Activated CD8-positive, alpha-beta memory T cell treated with anti-CD3 and anti-CD28 coated beads, Interleukin-2, amount 50 U/mL, for 48 hours (primary cell): ENCODE results near the gene USP31.

Experiments
- DNase-seq: peaks from one replicate; pipeline ENCODE4 v3.0.0-alpha.2; 2020

USP31 gene

DNA sequence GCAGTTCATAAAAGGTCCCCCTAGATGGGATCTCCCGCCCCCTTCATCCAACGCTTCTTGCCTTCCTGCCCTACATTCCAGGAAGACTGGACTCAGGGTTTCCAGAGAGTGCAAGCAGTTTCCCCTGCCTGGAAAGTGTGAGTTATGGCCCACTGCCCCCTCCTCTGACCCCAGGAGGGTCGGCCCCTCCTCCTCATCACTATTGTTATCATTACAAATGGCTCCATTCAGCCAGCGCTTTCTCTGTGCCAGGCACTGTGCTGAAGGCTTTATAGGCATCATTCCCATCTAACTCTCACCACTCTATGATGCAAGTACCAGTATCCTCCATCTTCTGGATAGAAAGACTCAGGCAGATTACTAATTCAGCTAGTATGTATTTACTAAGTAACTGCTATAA, 90.7 kb downstream of the USP31 start:
- no peak for DNase-seq

DNA sequence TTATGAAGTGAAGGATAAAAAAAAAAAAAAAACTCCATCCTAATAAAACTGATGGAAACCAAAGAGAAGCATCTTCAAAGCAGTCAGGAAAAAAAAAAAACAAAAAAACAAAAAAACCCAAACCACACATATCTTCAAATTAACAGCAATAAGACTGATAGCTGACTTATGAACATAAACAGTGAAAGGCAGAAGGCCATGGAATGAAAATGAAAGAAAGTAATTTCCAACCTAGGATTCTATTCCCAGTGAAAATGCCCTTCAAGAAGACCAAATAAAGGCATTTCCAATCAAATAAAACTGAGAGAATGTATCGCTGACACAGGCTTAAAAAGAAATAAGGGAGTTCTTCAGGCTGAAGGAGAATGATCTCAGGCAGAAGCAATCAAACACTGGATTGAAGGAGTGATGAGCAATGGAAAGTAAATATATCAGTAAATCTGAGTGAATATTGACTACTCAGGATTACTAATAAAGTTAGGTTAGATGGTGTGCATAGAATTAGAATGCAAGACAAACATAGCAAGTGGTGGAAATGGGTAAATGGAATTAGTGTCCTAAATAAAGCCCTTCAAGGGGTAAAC, 92.1 kb downstream of the USP31 start:
- DNase-seq, result no peak

DNA sequence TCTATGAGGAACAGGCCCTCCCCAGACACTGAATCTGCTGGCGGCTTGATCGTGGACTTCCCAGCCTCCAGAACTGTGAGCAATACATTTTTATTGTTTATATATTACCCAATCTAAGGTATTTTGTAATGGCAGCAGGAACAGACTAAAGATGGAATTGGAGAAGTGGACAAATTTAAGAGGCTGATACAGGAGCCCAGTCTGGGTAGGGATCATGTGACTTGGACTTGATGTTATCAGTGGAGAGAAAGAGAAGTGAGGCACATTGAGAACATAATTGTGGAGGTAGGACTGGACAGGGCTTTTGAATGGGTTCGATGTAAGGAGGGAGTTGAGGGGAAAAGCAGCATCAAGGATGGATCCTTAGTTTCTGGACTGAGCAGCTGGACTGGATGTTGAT, 93.8 kb downstream of the USP31 start:
- no peak for DNase-seq

DNA sequence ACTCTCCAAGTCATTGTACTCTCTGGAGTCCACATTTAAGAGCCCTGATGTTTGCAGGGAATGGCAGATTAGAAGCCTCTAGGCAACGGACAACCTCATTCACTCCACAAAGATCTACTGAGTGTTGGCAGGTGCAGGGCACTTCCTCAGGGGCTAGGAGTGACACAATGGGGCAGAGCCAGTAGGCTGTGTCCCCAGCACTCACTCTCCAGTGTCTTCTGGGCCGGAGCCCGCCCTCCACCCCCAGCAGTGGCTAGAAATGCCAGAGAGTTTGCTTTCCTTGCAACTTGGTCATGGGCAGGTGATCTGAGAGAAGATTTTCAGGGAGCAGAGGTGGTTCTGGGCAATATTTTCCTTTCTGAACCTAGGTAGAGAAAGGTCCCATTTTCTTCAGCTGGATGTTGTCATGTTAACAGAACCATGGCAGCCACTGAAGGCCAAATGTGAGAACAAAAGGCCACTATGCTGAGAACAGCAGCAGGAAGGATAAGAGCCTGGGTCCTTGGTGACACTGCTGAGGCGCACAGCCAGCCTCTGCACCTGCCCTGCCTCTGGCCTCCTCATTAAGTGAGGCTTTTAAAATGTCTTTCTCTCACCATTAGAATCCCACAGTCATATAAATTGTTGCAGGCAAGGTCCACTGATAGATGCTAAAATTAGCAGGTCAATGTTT, 96.2 kb downstream of the USP31 start:
- no peak for DNase-seq

DNA sequence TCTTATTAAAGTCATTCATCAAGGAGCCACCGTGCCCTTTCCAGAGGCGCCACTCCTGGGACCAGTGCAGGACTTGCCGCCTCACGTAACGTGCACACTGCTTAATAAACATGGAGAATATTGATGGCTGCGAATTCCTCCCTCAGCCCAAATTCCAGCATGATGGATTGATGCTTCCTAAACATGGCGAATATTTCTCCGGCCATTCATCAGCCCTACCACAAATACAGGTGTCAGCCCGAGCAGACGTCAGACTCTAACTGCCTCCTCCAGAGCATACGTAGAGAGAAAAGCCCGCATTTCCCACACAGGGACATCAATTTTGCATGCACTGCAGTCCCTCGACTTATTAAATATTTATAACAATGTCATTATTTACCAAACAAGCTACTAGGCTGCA, 97.0 kb downstream of the USP31 start:
- DNase-seq, result no peak

DNA sequence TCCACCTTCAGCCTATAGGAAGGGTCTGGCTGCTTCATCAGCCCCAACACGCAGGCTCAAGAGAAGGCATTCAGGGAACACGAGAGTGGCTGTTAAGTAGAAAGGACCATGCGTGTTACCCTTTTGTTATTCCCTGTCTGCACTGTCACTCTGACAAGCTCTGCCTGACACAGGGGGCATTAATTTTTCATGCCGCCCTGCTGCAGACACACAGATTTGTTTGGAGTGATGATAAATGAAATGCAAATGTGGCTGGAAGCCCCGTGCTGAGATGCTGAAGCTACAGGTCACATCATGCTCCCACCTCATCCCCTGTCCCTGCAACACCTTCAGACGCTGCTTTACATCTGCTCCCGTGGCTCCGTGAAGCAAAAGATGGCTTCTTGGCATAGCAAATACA, 97.7 kb downstream of the USP31 start:
- DNase-seq, result no peak

DNA sequence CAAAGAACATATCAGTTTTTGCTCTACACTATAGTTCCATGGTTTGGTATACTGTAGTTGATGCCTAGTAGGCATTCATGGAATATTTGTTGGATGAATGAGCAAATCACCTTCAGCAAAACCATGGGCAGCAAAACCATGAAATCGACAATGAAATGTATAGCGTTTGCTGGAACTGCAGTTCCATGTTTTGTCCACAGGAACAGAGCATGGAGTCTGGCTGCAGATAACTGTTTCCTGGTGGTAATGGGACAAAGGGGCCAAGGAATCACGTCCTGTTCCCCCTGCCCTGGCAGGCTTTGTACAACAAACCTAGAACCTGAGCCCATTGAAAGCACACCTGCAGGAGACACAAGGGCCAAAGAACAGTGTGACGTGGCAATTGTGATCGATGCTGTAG, 101.1 kb downstream of the USP31 start:
- no peak for DNase-seq

DNA sequence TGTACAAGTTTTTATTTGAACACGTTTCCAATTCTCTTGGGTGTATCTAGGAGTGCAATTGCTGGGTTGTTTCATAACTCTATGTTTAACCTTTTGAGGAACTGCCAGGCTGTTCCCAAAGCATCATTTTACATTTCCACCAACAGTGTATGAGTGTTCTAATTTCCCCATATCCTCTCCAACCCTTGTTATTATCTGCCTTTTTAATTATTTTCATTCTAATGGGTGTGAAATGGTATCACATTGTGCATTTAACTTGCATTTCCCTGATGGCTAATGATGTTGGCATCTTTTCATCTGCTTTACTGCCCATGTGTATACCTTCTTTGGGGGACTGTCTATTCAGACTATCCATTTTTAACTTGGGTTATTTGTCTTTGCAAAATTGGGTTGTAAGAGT, 104.2 kb downstream of the USP31 start:
- DNase-seq, result no peak

DNA sequence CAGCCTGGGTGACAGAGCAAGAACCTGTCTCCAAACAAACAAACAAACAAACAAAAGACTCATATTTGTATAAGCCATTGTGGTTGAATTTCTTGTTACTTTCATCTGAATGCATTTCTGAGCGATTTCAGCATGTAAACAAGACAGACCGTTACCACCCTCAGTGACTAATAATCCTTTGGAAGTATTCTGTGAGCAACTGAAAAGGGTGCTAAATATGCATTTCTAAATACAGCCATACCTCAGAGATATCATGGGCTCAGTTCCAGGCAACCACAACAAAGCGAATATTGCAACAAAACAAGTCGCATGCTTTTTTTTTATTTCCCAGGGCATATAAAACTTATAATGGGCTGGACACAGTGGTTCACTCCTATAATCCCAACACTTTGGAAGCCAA, 109.0 kb downstream of the USP31 start:
- DNase-seq, result no peak

DNA sequence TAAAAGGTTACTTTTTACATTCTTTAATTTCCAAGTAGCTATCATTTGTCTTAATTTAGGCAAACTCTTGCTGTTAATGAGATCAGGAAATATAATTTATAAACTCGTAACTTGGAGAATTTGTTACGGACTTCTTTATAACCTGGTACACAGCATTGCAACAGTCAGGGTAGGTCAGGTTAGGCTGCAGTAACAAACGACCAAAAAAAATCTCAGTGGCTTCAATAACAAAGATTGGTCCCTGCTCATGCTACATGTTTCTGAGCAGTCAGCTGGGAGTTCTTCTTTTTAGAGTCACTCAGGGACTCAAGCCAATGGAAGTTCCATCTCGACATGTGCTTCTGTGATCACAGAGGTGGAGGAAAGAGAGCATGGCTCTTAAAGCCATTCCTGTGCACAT, 110.1 kb downstream of the USP31 start:
- no peak for DNase-seq

DNA sequence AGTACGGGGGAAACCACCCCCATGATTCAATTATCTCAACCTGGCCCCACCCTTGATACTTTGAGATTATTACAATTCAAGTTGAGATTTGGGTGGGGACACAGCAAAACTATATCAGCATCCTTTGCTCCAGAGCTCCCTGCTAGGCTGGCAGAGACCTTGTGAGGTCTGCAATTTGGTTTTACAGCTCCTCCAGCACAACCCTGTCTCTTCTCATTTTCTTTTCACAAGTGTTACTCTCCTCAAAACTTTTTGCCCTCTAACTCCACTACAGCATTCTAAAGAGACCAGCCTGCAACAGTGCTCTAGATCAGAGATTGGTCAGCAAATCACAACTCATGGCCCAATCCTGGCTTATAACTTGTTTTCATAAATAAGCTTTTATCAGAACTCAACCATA, 114.0 kb downstream of the USP31 start:
- no peak for DNase-seq

DNA sequence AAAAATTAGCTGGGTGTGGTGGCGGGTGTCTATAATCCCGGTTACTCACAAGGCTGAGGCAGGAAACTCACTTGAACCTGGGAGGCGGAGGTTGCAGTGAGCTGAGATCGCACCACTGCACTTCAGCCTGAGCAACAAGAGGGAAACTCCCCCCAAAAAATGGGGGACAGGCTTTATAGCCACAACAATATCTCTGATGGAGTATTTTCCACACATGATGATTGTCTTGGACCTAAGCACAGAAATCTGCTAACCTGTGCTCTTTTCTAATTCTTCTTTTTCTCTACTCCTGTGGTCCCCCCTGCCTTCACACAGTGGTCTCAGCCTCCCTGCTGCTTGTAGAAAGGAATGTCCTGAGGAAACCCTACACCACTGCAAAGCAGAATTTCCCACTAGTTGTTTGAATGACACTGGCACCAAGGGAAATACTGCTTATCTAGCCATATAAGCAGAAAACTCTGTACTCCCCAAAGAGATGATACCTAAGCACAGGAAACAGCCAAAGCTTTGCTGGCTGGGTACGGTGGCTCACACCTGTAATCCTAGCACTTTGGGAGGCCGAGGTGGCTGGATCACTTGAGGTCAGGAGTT, 117.6 kb downstream of the USP31 start:
- DNase-seq, result no peak

DNA sequence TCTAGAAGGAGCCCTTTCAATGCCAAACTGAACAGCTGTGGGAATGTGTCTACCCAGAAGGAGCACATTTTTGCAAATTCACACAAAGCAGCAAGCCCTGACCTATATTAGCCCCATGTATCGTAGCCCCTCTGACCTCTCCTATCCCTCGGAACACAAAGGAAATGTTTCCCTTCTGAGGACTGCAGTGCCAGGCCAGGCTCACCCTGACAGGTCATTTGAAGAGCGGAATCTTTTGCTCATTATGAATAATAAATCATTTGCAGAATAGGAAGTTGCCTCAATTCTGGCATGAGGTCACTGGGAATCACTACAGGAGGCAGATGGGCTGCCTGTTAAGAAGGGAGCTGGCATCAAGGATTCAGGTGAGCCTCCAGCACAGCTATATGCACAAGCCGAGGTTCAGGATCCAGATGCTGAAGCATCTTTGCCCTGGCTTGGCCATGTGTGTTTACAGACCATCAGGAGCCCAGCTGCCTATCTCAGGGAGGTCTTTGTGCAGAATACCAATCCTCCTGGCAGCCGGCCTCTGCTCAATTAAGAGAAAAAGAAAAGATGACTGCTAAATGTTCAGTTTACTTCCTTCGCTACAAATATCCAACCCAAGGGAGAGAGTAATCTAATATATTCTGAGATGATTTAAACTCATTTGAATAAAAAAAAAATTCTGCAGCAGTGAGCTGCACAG, 119.4 kb downstream of the USP31 start:
- no peak for DNase-seq

DNA sequence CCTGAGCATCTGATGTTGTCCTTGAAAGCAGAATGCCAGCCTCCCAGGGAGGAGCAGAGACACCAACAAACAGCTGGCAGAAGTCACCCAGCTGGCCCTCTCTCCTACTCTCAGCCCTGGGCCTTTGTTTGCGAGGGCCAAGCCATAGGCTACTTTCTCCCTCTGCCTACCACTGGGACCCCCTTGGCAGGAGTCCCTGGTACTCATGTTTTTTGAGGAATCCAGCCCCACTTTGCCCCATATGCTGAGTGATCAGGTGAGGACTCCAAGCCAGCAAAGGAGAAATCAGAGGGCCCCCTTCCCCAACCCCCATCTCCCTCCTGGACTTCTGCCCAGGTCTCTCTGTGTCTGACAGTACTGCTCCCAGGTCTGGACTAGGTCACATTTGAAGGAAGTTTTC, 121.9 kb downstream of the USP31 start:
- DNase-seq, result no peak

DNA sequence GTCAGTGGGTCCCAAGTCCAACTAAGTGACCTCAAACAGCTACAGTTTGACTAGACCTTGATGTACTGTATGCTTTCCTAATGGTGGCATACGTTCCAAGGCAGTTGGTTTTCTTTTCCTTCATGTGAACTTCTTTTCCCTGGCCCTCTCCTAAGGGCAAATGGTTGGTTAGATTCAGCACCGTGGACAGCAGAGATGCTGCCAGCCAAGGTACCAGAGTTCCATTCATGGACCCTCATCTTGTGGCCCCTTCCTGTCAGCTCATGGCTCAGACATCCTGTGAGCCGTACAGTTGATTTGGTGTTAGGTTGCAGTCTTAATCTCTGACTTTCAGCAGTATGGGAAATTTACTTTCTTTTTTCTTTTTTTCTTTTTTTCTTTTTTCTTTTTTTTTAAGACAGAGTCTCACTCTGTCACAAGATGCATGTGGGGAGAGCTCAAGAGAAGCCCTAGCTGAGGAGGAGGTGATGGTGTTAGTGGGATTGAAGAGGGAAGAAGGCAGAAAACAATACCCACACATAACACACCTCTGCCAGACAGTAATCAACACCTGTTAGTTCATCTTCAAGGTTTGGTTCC, 122.4 kb downstream of the USP31 start:
- no peak for DNase-seq

DNA sequence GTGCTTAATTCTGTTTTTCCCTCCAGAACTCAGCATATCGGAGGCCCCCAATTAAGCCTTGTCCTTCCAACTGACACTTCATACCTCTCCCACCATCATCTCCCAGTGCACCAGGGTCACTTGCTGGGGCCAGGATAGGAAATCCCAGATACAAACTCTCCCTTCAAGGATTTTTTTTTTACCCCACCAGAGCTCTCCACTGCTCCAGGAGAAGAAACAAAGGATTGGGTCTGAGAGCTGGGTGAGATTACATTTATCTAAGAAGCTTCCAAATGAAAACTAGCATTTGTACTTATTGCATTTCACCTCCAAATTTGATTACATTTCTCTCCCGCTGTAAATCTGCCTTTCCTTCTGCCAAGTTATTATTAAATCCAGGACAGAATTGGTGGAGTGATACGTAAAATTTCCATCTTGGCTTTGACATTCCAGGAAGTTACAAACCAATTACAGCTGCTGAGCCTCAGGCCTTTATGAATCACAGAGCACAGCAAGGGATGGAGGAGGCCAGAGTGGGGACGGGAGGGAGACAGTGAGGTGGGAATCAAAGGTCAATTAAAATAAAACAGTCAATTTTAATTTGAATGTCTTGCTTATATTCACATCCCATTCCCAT, 123.5 kb downstream of the USP31 start:
- DNase-seq, result no peak

DNA sequence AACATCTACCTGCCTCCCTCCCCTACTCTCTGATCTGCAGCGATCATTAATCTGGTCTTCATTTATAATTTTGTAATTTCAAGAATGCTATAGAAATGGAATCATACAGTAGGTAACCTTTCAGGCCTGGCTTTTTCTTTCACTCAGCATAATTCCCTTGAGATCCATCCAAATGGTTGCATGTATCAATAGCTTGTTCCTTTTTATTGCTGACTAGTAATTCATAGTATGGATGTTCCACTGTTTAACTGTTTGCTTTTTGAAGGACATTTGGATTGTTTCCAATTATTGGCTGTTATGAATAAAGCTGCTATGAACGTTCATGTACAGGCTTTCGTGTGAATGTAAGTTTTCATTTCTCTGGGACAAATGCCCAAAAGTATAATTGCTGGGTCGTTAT, 125.2 kb downstream of the USP31 start:
- DNase-seq, result no peak

DNA sequence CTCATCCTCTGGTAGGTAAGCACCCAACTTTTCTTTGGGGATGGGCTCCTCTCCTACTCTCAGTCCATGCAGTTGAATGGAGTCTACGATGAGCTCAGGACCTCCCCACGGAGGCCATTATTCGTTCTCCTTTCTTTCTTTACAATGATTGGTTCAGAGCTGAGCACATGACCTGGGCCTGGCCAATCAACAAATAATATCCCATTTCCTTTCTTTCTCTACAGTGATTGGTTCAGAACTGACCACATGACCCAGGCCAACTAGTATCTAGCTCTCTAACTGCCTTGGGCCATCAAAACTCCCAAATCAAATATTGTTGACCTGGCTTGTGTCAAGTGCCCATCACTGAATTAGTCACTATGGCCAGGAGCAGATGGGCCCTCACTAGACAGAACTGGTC, 129.2 kb downstream of the USP31 start:
- DNase-seq, result no peak

DNA sequence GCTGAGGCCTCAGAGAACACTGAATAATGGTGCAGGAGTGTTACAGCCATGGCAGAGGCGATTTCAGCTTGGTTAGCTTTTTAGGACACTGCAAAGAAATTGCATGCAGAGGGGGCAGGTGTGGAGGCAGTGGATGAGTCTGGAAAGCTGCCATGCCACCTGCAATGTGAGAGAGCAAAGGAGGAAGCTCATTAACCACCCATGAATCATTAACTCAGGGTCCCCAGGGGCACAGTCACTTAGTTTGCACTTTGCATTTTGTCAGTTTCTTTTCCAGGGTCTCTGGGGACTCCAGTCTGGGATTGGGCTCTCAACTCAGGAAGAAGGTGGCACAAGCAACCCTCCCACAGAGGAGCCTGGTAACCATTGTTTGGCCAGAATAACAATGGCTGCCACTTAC, 132.9 kb downstream of the USP31 start:
- no peak for DNase-seq

DNA sequence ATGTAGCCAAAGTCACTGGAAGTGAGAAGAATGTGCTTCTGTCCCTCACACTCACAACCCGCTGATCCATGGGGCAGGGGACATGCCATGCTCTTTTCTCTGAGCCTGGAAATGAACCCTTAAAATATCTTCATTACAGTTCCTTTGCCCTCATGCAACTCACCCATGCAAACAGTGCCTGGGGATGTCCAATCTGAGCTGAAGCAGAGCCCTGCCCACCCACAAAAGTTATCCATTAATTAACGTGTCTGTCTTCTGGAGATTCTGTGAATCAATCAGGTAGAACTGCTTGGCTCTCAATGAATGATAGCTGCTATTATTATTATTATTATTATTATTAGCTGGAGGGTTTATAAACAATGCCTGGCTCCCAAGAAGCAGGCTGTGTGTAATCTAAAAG, 133.7 kb downstream of the USP31 start:
- no peak for DNase-seq

DNA sequence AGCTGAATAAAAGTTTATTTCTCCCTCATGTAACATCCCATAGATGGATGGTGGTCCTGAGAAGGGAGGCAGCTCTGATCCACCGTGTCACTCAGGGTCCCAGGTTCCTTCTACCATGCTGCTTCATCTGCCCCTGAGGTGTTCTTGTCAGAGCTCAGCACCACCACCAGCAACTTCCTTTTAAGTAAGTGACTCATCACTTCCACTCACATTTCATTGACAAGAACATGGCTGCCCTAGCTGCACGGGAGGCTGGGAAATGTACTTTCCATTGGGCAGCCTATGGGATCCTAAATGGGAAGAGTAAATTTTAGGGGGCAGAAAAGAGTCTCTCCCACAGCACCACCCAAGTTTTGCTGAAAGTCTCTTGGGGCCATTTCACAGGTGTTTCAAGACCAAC, 134.7 kb downstream of the USP31 start:
- DNase-seq, result no peak
